ENCODE data around the gene CCN6.

Gene CCN6

DNA sequence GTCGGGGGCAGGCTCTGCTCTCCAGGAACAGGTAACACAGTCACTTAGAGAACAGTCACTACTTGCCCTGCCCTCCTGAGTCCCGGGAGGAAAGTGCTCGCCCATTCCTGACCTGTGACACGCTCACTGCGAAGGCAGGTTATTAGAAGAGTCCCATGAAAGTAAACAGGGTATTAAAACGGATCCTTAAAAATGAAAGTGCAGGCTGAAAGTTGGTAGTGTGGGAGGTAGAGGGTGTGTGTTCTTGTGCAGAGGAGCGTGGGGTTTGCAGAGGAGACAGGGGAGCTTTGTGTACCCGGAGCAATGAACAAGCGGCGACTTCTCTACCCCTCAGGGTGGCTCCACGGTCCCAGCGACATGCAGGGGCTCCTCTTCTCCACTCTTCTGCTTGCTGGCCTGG, at the start of gene CCN6:
CCN6 (plus strand) TSS at position 104 of the 400 bp plus-strand sequence; CDS start at position 358, 254 bp downstream.
- in situ Hi-C loops (cut with MboI; ENCODE audit: low sequenced_read_pairs, unreplicated experiment) = no loop called here
- TF ChIP-seq, protein P1, sequence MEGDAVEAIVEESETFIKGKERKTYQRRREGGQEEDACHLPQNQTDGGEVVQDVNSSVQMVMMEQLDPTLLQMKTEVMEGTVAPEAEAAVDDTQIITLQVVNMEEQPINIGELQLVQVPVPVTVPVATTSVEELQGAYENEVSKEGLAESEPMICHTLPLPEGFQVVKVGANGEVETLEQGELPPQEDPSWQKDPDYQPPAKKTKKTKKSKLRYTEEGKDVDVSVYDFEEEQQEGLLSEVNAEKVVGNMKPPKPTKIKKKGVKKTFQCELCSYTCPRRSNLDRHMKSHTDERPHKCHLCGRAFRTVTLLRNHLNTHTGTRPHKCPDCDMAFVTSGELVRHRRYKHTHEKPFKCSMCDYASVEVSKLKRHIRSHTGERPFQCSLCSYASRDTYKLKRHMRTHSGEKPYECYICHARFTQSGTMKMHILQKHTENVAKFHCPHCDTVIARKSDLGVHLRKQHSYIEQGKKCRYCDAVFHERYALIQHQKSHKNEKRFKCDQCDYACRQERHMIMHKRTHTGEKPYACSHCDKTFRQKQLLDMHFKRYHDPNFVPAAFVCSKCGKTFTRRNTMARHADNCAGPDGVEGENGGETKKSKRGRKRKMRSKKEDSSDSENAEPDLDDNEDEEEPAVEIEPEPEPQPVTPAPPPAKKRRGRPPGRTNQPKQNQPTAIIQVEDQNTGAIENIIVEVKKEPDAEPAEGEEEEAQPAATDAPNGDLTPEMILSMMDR (IDR thresholded peaks at IDR 0.05; ENCODE audit: borderline replicate concordance, control extremely low read depth, extremely low read depth, insufficient read depth, missing control alignments) = no peak
- DNase-seq (ENCODE audit: low spot score) = no peak

DNA sequence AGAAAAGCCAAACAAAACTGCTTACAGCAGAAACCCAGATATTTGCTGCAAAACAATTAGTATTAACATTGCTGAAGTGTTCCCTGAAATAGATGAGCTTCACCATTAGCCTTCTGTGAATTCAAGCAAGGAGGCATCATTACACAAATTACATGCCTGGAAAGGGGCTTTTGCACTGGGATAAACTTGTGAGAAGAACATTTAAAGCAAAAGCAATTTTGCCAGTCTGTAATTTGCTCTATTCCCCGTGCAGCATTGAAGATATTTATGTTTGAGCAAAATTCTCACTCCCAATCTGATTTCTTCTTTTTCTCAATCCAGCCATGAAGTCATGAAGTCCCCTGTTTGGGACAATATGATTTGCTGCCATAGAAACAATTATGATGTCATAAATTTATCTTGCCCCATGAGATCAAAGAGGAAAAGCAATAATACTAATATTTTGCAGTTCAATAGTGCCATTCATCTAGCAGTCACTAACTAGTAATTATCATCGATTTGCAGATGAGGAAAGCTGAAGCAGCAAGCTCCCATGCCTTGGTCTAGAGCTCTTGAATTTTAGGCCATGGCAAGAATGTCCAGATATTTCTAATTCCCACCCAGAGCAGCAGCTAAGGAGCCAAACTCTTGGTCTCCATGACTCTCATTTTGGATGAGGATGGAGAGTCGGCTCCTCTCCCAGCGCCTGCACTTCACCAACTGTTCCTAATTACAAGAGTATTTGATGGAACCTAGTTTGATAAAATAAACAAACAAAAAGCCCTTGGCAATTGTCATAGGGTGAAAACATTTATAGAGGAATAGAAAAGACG, 49.5 kb upstream of the CCN6 start:
- TF ChIP-seq, protein P1 (IDR thresholded peaks at IDR 0.05; ENCODE audit: borderline replicate concordance, control extremely low read depth, extremely low read depth, insufficient read depth, missing control alignments) = no peak
- no peak for DNase-seq (ENCODE audit: low spot score)
- in situ Hi-C loops (cut with MboI; ENCODE audit: low sequenced_read_pairs, unreplicated experiment) = loop anchor here (5.0 to 25.0 kb wide), 2 partner anchors 297 to 967 kb away; no protein-coding TSS in a partner anchor

DNA sequence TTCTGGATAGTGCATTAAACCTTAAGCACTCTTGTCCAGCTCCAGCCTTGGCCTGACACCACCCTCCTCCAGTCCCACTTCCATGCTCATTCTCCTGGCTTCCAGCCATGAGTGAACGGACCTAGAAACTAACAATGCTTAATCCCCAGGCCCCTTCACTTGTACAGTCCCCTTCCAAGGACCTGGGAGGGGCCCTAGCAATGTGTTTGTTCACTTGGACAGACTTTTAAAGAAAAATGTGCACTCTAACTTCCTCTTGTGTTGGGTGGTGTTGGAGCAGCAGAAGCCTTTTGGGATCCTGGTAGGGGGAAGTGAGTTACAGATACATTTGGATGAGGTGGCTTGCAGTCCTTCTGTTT, 48.9 kb upstream of the CCN6 start:
- in situ Hi-C loops (cut with MboI; ENCODE audit: low sequenced_read_pairs, unreplicated experiment) = loop anchor here (25.0 kb wide), 1 partner anchor 968 kb away; no protein-coding TSS in a partner anchor
- TF ChIP-seq, protein P1 (IDR thresholded peaks at IDR 0.05; ENCODE audit: borderline replicate concordance, control extremely low read depth, extremely low read depth, insufficient read depth, missing control alignments) = no peak
- DNase-seq (ENCODE audit: low spot score) = no peak

DNA sequence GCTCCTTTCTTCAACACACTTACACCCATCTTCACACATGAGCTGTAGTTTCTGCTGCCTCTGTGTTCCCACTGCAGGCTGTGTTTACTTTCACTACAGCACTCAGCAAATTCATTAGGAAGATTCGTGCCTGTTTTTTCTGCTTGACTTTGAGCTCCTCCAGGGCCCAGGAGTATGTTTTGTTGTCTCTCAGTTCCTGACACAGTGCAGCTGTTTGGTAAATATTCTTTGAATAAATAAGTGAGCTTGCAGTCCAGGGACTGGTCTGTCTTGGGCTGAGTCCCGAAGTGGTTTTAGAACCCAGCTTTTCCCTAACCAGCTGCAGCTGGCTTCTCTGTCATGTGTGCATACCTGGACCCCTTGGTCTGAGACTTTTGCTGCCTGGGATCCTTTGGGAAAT, 46.6 kb upstream of the CCN6 start:
- no peak for DNase-seq (ENCODE audit: low spot score)
- TF ChIP-seq, protein P1 (IDR thresholded peaks at IDR 0.05; ENCODE audit: borderline replicate concordance, control extremely low read depth, extremely low read depth, insufficient read depth, missing control alignments) = no peak
- in situ Hi-C loops (cut with MboI; ENCODE audit: low sequenced_read_pairs, unreplicated experiment) = loop anchor here (25.0 kb wide), 1 partner anchor 970 kb away; no protein-coding TSS in a partner anchor

DNA sequence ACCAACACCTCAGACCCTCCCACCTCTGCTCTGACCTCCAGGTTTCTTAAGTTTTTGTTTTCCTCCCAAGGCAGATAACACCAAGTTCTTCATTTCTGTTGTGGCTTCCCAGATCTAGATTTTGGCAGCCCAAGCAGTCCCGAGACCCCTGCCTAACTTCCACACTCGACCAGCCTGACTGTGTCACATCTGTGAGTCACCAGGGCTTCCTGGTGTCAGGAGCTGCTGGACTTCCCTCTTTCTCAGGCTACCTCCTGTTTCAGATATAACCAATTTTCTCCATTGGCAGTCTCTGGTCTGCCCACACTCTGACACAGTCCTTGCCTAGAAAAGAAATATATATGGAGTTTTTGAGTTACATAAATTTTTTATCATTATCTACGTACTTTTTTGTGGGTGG, 46.1 kb upstream of the CCN6 start:
- in situ Hi-C loops (cut with MboI; ENCODE audit: low sequenced_read_pairs, unreplicated experiment) = loop anchor here (25.0 kb wide), 1 partner anchor 971 kb away; no protein-coding TSS in a partner anchor
- no peak for DNase-seq (ENCODE audit: low spot score)
- TF ChIP-seq, protein P1 (IDR thresholded peaks at IDR 0.05; ENCODE audit: borderline replicate concordance, control extremely low read depth, extremely low read depth, insufficient read depth, missing control alignments) = no peak

DNA sequence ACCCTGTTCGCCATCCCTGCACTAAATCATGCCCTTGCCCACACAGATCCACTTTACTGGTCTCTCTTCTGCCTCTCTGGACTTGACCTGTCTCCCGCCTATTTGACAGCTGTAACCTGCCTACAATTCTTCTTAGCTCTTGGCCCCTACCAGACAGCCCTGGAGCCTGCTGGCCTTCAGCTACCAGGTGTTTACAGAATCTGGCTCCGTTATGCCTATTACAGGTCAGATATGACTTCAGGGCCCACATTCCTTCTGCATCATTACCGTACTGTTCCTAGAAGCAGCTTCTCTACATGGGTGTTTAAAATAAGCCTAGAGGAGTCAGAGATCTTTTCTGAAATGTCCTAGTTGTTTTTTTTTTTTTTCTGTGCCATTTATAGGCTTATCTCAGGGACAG, 45.4 kb upstream of the CCN6 start:
- in situ Hi-C loops (cut with MboI; ENCODE audit: low sequenced_read_pairs, unreplicated experiment) = loop anchor here (25.0 kb wide), 1 partner anchor 971 kb away; no protein-coding TSS in a partner anchor

More for the DNA sequence above, 45.4 kb upstream of the CCN6 start:
- no peak for DNase-seq (ENCODE audit: low spot score)
- TF ChIP-seq, protein P1 (IDR thresholded peaks at IDR 0.05; ENCODE audit: borderline replicate concordance, control extremely low read depth, extremely low read depth, insufficient read depth, missing control alignments) = no peak

Measured in GM13976 (cell line).